ENCODE measurements around the gene SLC30A4. TPM values are rescaled to one million over a fixed set of nuclear protein-coding genes. Genes with fewer than 3 reads are reported as not detected.

The SLC30A4 gene
- polyA plus RNA-seq, 4 donors = 7.5 to 9.1 (median 8.2) TPM

DNA sequence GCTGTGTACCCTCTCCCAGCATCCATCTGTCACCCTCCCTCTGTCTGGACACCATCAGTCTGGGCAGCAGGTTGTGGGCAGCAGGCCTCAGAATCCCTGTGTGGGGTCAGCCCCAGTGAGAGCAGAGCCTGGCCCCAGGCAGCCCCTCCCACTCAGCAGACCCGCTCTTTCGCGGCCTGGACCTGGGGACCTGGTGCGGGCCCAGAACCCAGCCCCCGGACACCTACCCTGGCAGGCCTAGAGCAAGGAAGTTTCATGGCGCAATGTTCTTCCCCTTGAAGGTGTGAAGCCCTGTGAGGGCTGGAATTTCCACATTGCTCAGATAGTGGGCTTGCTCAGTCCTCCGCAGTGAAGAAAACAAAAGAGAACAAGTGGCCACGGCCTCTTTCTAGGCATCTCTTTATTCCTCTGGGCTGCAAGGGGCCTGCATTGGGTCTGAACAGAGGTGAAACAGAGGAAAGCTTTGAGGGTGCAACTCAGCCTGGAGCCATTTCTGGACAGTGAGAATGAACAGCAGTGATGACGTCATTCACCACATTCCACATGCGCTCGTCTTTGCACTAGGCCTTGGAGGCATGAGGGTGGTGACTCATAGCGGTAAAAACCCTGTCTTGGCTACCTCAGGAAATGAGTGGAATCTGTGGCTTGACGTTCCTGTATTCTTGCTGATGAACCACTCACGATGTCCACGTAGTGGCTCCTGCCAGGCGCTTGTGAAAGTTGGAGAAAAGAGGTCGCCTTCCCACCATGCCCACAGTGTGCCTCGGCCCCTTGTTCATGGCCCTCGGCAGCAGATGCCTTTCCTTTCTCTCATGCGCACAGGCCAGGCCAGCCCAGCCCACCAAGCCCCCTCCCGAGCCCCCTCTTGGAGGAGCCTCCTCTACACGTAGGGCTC, 66.1 kb downstream of the SLC30A4 start:
- no peak for DNase-seq (ENCODE audit: low read depth in 4 of 4, low spot score in 2 of 4)

DNA sequence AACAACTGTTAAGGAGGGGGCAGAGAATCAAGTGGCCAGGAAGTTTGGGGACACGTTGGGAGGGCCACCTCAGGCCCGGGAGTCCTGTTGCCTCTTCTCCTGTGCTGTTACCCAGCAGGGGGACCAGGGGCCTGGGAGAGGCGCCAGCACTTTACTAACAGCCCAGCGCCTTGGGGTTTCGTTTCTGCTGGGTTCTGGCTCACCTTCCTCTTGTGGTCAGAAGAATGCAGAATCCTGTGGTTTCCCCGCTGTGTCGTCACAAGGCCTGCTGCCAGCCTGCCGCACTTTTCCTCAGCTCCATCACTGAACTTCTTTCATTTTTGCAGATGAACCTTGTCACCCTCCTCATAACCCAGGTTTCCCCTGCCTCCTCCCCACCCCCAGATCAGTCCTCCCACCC, 67.7 kb downstream of the SLC30A4 start:
- DNase-seq (ENCODE audit: low read depth in 4 of 4, low spot score in 2 of 4) = no peak

DNA sequence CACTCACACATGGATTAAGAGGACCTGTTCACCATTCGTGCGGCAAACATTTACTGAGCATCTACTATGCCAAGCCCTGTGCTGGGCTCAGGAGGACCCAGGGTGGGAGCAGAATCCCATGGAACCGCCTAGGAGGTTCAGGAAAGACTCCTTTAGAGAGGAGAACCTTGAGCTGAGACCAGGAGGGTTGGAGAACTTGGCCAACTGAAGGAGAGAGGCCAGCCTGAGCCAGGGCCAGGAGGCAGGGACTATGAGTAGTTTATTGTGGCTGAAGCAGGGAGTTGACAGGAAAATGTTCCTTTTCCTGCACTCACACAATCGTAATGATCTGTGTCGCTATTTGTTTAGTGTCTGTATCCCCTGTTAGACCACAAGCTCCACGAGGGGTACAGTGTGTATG, 71.3 kb downstream of the SLC30A4 start:
- no peak for DNase-seq (ENCODE audit: low read depth in 4 of 4, low spot score in 2 of 4)

DNA sequence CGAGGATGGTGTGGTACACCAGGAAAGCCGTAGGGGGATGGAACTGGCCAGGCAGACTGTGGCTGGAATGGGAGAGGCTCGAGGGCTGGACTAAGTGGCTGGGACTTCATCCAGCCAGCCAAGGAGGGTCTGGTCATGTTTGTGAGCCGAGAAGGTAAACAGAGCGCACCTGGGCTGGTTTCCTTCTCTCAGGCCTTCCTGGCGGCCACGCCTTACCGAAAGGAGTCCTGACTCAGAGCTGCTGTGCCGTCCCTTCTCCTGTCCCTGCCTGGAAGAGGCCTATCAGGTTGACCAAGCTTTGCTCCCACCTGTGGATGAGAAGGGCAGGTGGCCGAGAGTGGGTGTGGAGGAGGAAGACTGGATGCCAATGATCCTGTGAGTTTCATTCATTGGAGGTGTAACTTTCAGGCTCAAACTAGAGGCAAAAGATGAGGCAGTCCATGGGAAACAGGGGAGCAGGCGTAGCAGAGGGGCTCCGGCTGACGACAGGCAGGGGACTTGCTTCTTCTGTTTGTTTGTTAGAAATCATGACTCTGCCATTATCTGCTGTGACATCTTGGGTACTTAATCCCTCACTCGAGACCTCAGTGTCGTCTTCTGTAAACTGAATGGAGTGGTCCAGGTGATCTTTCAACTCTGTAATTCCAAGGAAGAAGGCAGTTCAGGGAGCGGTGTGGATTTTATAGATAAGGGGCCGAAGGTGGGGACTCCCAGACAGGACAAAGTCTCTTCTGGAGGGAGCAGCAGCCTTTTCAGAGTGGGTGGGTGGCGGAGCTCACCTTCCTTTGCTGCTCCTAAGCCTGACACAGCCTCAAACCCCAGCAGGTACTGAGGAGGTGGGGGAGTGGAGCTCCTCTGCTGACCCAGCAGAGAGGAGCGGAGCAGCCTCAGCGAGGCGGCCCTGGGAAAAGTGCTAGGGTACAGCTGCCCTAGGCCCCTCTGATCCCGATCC, 72.4 kb downstream of the SLC30A4 start:
- no peak for DNase-seq (ENCODE audit: low read depth in 4 of 4, low spot score in 2 of 4)

DNA sequence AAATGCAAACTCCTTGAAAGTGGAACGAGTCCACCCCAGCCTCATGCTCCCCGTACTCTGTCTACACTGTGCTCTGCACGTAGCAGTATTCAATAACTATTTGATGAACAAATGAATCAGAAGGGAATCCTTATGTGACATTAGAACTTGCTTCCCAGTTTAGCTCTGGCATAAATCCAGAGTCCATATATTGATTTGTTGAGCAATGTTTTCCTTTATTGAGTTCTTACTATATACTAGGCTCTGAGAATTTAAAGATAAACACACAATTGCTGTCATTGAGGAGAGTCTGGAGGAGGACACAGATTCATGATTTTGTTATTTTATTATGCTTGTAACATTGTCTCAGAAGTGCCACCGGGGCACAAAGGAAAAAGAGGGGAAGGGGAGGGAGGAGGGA, 73.2 kb downstream of the SLC30A4 start:
- no peak for DNase-seq (ENCODE audit: low read depth in 4 of 4, low spot score in 2 of 4)

DNA sequence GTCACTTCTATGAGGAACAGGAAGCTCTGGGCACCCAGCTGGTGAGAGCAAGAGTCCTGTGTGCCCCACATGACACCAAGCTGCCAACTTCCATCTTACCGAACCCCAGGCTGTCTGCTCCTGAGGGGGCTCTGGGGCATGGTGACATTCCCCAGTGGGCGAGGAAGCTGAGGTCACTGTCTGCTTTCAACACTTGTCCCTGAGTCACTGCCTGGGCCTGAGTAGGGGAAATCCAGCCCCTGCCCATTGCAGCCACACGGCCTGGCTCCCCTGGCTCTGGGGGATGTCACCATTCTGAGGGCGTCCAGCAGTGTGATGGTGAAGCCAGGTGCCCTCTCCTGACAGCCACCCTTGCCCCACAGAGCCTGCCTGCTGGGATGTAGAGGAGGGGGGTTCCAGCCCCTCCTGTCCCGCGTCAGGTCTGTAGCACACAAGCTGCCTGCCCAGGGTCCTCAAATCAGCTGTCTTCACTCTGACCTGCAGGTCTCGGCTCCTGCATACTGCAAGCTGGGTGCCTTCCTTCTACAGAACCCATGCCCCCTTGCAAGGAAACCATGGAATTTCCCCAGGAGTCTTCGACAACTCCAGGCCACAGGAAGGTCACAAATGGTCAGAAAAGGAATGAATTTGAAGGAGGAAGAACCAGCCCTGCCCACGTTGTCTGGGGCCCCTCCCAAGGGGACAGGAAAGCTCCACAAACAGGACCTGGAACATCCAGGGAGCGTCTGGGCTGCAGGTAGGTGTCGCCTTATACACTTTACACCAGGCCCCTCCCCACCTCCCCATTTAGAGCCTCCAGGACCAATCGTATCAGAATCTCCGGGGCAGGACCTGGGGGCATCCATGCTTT, 74.3 kb downstream of the SLC30A4 start:
- no peak for DNase-seq (ENCODE audit: low read depth in 4 of 4, low spot score in 2 of 4)

DNA sequence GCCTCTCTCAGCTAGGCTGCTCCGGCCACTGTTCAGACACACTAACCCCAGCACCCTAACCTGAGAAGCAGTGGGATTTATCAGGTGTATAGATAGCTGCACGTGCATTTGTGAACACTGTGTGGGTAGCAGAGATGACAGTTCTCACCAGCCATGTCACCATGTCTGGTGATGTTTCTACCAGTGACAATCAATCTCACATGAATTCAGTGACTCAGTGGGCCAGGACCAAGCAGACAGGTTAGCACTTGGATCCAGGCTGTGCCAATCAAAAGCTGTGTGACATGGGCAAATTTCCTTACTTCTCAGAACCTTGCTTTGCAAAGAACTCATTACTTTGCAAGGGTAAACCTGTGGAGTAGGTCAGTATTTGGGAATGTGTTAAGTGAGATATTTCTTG, 78.9 kb downstream of the SLC30A4 start:
- no peak for DNase-seq (ENCODE audit: low read depth in 4 of 4, low spot score in 2 of 4)

DNA sequence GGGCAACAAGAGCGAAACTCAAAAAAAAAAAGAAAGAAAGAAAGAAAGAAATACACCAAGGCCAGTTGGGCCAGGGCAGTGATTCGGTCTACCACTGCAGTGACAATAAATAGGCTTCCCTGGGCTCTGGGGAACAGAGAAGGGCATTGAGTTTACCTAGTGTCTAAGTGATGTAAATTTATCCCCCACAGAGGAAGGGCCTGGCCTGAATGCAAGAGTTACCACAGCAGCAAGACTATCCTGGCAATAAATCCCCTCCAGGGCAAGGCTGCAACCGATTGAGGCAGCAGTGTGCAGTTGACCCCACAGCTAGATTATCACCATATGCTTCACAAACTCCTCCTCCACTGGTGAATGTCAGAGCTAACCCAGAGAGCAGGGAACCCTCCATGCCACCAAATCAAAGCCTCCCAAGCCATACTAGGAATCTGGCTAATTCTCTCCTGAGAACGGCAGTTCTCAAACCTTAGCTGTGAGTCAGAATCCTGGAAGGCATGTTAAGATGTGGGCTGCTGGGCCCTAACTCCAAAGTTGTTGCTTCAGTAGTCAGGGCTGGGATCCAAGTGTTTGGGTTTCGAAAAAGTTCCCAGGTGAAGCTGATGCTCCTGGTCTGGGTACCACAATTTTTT, 79.9 kb downstream of the SLC30A4 start:
- DNase-seq (ENCODE audit: low read depth in 4 of 4, low spot score in 2 of 4) = no peak

DNA sequence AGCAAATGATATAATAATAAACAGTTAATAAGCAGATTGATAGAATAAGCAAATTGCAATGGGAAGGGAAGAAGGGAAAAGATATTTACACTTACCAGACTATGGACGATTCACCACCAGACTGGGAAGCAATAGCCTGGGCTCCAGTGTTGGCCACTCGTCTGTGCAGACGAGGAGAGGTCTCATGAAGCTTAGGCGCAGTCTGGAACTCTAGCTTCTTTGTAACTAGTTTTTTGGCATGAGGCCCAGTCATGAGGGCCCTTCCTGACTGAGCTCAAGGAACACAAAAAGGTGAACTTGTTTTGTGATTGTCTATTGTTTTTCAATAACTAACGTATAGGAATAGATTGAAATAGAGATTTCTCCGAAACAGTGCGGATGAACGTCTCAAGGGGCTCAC, 80.9 kb downstream of the SLC30A4 start:
- no peak for DNase-seq (ENCODE audit: low read depth in 4 of 4, low spot score in 2 of 4)

DNA sequence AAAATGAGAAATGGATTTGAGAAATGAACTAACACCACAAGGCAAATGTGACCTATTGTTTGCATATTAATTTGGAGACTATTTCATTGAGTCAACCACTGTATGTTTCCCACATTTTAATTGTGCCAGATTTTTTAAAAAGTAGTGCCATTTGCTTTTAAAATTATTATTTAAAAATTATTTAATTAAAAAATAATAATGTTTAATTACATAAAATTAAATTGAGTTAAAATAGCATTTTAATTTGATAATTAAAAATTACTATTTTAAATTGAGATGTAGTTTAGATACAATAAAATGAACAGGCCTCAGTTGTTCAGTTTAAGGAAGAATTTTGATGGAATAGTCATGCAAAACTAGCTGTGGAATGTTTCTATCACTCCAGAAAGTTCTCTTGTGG, 81.5 kb downstream of the SLC30A4 start:
- no peak for DNase-seq (ENCODE audit: low read depth in 4 of 4, low spot score in 2 of 4)

DNA sequence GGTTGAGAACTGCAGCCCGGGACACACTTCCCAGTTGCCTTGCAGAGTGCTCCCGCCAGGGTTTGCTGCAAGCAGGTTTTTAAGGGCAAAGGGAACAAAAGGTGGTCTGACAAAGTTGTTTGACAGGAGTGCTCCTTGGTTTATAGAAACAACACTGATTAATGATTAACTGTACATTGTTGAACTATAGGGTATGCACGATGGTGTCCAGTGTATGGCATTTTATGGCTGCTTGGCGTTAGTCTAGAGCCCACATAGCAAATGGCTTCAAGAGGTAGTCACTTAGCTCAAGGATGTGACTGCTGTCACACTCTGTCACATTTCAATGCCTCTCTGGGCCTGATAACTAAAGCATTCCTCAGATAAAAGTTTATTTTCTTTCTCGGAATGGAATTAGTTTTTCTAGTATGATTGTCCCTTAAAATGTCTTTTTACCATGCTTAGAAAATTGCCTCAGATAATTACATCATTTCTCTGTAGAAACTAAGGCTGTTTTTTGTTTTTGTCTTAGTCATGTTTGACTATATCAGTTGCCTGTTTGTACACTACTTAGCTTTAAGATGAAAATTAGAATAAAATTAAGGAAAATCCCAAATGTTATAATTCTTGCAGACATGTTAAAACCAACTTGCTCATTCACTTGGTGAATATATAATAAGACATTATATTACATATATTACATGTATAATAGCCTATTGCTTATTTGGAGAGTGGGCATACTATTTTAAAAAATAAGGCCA, 82.9 kb downstream of the SLC30A4 start:
- no peak for DNase-seq (ENCODE audit: low read depth in 4 of 4, low spot score in 2 of 4)

DNA sequence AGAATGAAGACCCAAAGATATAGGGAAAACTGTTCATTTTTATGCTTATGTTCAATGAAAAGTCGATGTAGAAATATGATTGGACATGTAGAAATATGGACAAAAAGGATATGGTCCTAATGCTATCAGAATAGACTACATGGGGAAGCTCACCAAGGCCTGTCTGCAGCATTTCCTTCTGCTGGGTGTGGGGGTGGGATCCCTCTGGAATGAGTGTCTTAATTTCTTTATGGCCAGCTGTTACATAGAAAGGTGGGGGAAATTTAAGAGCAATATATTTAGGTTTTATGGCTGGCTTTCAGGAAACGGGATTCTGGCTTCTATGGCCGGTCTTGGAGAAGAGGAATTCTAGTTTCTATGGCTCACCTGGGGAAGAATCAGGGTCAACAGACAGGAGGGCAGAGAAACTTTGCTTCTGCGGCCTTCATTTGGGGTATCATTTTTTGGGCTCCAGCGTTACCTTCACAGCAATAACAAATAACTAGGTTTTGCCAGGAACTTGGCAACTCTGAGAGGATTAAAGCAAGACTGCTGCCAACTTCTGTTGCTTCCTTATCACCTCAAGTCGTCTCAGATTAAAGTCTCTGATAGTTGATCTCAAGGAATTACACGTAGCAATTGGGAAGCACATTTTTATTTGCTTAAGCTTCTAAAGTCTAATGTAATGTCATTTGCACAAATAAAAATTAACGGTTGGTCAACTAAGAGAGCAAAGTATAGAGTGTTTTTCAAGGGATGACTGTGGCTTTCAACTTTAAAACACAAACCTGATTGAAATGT, 87.2 kb downstream of the SLC30A4 start:
- no peak for DNase-seq (ENCODE audit: low read depth in 4 of 4, low spot score in 2 of 4)

DNA sequence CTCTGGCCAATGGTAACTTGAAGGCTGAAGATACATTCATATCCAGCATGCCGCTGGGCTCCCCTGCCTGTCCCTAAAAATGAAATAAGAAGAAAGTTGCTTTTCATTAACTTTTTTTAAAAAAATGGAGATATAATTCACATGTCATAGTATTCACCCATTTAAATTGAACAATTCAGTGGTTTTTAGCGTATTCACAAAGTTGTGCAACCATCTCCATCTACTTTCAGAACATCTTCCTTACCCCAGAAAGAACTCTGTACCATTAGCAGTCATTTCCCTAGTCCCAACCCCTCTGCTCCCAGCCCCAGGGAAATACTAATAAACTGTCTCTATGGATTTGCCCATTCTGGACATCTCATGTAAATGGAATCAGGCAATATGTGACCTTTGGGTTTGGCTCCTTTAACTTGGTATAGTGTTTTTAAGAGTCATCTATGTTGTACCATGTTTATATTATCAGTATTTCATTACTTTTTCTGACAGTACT, 88.4 kb downstream of the SLC30A4 start:
- no peak for DNase-seq (ENCODE audit: low read depth in 4 of 4, low spot score in 2 of 4)

DNA sequence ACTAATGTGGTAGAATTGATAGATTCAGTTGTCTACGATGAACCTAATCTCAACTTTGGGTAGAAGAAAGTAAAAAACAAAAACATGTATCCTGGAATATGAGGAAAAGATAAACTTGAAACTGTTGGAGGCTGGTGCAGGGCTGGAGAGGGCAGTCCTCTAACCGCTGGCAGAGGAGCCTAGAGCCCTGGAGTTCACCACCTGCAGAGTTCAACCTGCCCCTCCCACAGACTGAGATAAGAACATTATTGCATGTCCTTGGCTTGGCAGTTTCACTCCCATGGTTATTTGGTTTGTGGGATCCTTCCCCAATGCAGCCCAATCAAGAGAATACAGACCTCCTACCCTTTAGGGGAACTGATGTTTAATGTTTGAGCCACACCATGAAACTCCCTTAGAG, 91.0 kb downstream of the SLC30A4 start:
- DNase-seq (ENCODE audit: low read depth in 4 of 4, low spot score in 2 of 4) = no peak

DNA sequence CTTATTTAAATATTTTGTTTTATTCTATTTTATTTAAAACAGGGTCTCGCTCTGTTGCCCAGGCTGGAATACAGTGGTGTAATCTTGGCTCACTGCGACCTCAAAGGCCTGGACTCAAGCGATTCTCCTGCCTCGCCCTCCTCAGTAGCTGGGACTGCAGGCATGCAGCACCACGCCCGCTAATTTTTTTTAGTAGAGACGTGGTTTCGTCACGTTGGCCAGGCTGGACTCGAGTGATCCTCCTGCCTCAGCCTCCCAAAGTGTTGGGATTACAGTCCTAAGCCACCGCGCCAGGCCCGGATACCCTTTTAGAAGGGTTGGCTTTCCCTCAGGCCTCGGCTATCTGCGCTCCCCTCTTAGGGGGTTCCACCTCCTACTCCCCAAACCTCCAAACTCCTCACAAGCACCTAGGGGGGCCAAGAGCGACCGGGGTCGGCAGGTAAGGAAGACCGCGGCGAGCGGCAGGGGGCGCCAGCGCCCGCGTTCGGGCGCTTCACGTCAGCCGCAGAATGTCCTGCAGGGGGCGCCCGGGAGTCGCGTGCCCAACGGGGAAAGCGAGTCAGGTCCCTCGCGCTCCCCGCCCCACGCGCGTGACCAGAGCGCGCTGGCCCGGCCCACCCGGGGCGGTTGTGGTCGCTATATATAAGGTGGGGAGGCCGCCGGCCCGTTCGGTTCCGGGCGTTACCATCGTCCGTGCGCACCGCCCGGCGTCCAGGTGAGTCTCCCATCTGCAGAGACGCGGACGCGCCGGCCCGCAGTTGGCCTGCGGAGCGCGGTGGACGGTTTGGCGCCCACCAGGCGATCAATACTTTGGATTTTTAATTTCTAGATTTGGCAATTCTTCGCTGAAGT, 92.4 kb downstream of the SLC30A4 start:
- DNase-seq (ENCODE audit: low read depth in 4 of 4, low spot score in 2 of 4) = peak in 1 of 4 donors; percentile 29

All from left renal cortex interstitium (tissue), 4 donors.